Measurements from ENCODE around the gene MAST4. TPM values are rescaled to one million over a fixed set of nuclear protein-coding genes. Genes with fewer than 3 reads are reported as not detected.
A peak's percentile ranks its signal among the peaks of the same experiment; 100 is the strongest.
"Not testable (repeated sequence)": the region's sequence is repeated elsewhere in the genome, so short reads cannot be mapped to it uniquely, and the experiment has no call there.

Gene MAST4
- polyA plus RNA-seq, 3 donors: 12.5 to 15.3 (median 13.7) TPM

- DNase-seq (ENCODE audit: low read depth in 3 of 3, low spot score in 2 of 3): no peak
Observed at GRCh38 chr5:66694036-66694435, 97.8 kb downstream of the MAST4 start.

- DNase-seq (ENCODE audit: low read depth in 3 of 3, low spot score in 2 of 3): not testable (repeated sequence)
Observed at GRCh38 chr5:66695840-66696239, 99.6 kb downstream of the MAST4 start.

GRCh38 chr5:66697796-66698564 is 101.8 kb downstream of the MAST4 start:
- DNase-seq (ENCODE audit: low read depth in 3 of 3, low spot score in 2 of 3): no peak

- no peak for DNase-seq (ENCODE audit: low read depth in 3 of 3, low spot score in 2 of 3)
Observed at GRCh38 chr5:66701244-66701643, 105.1 kb downstream of the MAST4 start.

GRCh38 chr5:66702426-66702825 is 106.2 kb downstream of the MAST4 start:
- no peak for DNase-seq (ENCODE audit: low read depth in 3 of 3, low spot score in 2 of 3)

GRCh38 chr5:66704790-66705425 is 108.7 kb downstream of the MAST4 start:
- DNase-seq (ENCODE audit: low read depth in 3 of 3, low spot score in 2 of 3): no peak

GRCh38 chr5:66708368-66708767 is 112.2 kb downstream of the MAST4 start:
- no peak for DNase-seq (ENCODE audit: low read depth in 3 of 3, low spot score in 2 of 3)

GRCh38 chr5:66710557-66711088 is 114.4 kb downstream of the MAST4 start:
- no peak for DNase-seq (ENCODE audit: low read depth in 3 of 3, low spot score in 2 of 3)

GRCh38 chr5:66713998-66714397 is 117.8 kb downstream of the MAST4 start:
- DNase-seq (ENCODE audit: low read depth in 3 of 3, low spot score in 2 of 3): no peak

GRCh38 chr5:66717455-66718373 is 121.5 kb downstream of the MAST4 start:
- DNase-seq (ENCODE audit: low read depth in 3 of 3, low spot score in 2 of 3): peak in 2 of 3 donors; percentile 27 to 36

GRCh38 chr5:66718374-66719002 is 122.3 kb downstream of the MAST4 start:
- no peak for DNase-seq (ENCODE audit: low read depth in 3 of 3, low spot score in 2 of 3)

GRCh38 chr5:66720780-66721179 is 124.6 kb downstream of the MAST4 start:
- no peak for DNase-seq (ENCODE audit: low read depth in 3 of 3, low spot score in 2 of 3)

GRCh38 chr5:66722686-66723085 is 126.5 kb downstream of the MAST4 start:
- DNase-seq (ENCODE audit: low read depth in 3 of 3, low spot score in 2 of 3): no peak

GRCh38 chr5:66724349-66725139 is 128.4 kb downstream of the MAST4 start:
- DNase-seq (ENCODE audit: low read depth in 3 of 3, low spot score in 2 of 3): no peak

- DNase-seq (ENCODE audit: low read depth in 3 of 3, low spot score in 2 of 3): no peak
Observed at GRCh38 chr5:66727630-66728029, 131.4 kb downstream of the MAST4 start.

- DNase-seq (ENCODE audit: low read depth in 3 of 3, low spot score in 2 of 3): no peak
Observed at GRCh38 chr5:66728049-66728448, 131.9 kb downstream of the MAST4 start.

GRCh38 chr5:66737096-66737495 is 140.9 kb downstream of the MAST4 start:
- DNase-seq (ENCODE audit: low read depth in 3 of 3, low spot score in 2 of 3): no peak

- no peak for DNase-seq (ENCODE audit: low read depth in 3 of 3, low spot score in 2 of 3)
Observed at GRCh38 chr5:66738136-66738535, 141.9 kb downstream of the MAST4 start.

GRCh38 chr5:66739021-66739420 is 142.8 kb downstream of the MAST4 start:
- no peak for DNase-seq (ENCODE audit: low read depth in 3 of 3, low spot score in 2 of 3)

GRCh38 chr5:66739951-66740350 is 143.8 kb downstream of the MAST4 start:
- no peak for DNase-seq (ENCODE audit: low read depth in 3 of 3, low spot score in 2 of 3)
